A549 (cell line): ENCODE results near the gene DNASE1L1.

Source experiments
- HDAC2 ChIP-seq: fragments of 200-600 bp; sonication (generic); IDR thresholded peaks from 2 replicates; pipeline ENCODE4 v1.6.1; 2016
- NFE2L2 ChIP-seq: fragments of 150-350 bp; conservative IDR thresholded peaks from 2 replicates; pipeline ENCODE4 v1.6.1; 2014; ENCODE audit warnings: low read length
- PHF8 ChIP-seq: fragments of 200-600 bp; sonication (generic); IDR thresholded peaks from 2 replicates; pipeline ENCODE4 v1.6.1; 2016; ENCODE audit warnings: low read depth, mild to moderate bottlenecking, antibody characterized with exemption, moderate library complexity, borderline replicate concordance
- POLR2AphosphoS2 ChIP-seq: conservative IDR thresholded peaks from 2 replicates; pipeline ENCODE4 v1.6.1; 2012; ENCODE audit warnings: low read length, improper control_type of control experiment, inconsistent platforms
- RFX5 ChIP-seq: fragments of 450-650 bp; IDR thresholded peaks from 2 replicates; pipeline ENCODE4 v1.7.1; 2014; ENCODE audit warnings: antibody characterized with exemption, mild to moderate bottlenecking, moderate library complexity
- TF ChIP-seq, protein P1 (sequence below): fragments of >200 bp; sonication (Bioruptor Twin); formaldehyde crosslinking; IDR thresholded peaks from 3 replicates; pipeline ENCODE4 v1.5.1; 2016

DNA sequence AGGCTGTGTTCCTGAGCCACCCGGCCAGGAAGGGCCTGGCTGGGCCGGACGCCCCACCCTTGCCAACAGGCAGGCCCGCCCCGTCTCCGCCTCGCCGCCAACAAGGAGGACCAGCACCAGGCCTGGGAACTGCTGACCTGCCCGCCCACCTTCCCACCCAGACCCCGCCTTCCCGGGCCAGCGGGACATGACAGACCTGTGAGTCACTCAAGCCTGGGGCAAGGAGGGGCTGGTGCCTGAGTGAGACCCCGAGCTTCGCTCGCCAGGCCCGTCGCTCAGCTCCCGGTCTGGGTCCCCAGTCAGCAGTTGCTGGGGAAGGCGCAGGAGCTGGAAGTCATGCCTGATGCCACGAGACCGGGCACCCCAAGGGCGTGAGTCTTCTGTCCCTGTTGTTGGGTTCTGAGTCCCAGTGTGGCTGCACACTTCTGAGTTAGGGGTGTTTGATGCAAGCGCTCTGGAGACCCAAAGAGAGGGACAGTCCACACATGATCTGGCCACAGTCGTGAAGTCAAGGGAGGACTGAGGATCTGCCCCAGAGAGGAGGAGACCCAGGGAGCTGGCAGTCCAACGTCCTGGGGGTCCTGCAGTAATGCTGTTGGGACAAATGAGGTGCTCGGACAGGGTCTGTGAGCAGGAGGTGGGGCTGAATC, at the start of gene DNASE1L1:
- TF ChIP-seq, protein P1, sequence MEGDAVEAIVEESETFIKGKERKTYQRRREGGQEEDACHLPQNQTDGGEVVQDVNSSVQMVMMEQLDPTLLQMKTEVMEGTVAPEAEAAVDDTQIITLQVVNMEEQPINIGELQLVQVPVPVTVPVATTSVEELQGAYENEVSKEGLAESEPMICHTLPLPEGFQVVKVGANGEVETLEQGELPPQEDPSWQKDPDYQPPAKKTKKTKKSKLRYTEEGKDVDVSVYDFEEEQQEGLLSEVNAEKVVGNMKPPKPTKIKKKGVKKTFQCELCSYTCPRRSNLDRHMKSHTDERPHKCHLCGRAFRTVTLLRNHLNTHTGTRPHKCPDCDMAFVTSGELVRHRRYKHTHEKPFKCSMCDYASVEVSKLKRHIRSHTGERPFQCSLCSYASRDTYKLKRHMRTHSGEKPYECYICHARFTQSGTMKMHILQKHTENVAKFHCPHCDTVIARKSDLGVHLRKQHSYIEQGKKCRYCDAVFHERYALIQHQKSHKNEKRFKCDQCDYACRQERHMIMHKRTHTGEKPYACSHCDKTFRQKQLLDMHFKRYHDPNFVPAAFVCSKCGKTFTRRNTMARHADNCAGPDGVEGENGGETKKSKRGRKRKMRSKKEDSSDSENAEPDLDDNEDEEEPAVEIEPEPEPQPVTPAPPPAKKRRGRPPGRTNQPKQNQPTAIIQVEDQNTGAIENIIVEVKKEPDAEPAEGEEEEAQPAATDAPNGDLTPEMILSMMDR: no peak
- TF ChIP-seq RFX5 (peak; percentile 96), PHF8 (no peak), NFE2L2 (no peak), HDAC2 (no peak), POLR2AphosphoS2 (no peak)
